Adrenal gland (tissue), 5 donors: ENCODE measurements around the gene PBRM1.

Source experiments
- POLR2A ChIP-seq, 2 donors: fragments of 450-650 bp; IDR thresholded peaks; one replicate each; pipeline ENCODE4 v1.6.1; 2017; ENCODE audit warnings: antibody characterized with exemption in 2 of 2, mild to moderate bottlenecking in 2 of 2, moderate library complexity in 1 of 2
- TF ChIP-seq, protein P1 (sequence below), 6 experiments: fragments of 450-650 bp in 4 of 6; fragments of 200-600 bp in 2 of 6; sonication (generic) in 1 of 6; IDR thresholded peaks; 1 replicate in 5 of 6; 2 replicates in 1 of 6; pipeline versions ENCODE4 v1.5.1 to v1.8.0; 2016 to 2021; ENCODE audit warnings: antibody characterized with exemption in 6 of 6, mild to moderate bottlenecking in 2 of 6, moderate library complexity in 1 of 6
- donor health status: DM: no; HTN: no; CAD: no.

GRCh38 chr3:52563984-52564383, 121.7 kb downstream of the PBRM1 start:
- TF ChIP-seq, protein P1, sequence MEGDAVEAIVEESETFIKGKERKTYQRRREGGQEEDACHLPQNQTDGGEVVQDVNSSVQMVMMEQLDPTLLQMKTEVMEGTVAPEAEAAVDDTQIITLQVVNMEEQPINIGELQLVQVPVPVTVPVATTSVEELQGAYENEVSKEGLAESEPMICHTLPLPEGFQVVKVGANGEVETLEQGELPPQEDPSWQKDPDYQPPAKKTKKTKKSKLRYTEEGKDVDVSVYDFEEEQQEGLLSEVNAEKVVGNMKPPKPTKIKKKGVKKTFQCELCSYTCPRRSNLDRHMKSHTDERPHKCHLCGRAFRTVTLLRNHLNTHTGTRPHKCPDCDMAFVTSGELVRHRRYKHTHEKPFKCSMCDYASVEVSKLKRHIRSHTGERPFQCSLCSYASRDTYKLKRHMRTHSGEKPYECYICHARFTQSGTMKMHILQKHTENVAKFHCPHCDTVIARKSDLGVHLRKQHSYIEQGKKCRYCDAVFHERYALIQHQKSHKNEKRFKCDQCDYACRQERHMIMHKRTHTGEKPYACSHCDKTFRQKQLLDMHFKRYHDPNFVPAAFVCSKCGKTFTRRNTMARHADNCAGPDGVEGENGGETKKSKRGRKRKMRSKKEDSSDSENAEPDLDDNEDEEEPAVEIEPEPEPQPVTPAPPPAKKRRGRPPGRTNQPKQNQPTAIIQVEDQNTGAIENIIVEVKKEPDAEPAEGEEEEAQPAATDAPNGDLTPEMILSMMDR (IDR thresholded peaks at IDR 0.05): no peak
- no peak for TF ChIP-seq POLR2A (IDR thresholded peaks at IDR 0.05)
